Measurements from ENCODE around the gene TEX48. TPM values are rescaled to one million over a fixed set of nuclear protein-coding genes. Genes with fewer than 3 reads are reported as not detected.
A peak's percentile ranks its signal among the peaks of the same experiment; 100 is the strongest.

TEX48 gene
- total RNA-seq = not detected

- DNase-seq (ENCODE audit: low spot score in 2 of 2) = peak; percentile 76 to 87
- peaks cover 0 to 14% of the 10 kb centered on the region in 2 donors for H3K9me3 Mint-ChIP-seq
- H3K27ac Mint-ChIP-seq = peak within 1 kb of the TSS; percentile 71 to 79
- peaks cover 18 to 23% of the 10 kb centered on the region in 2 donors for H3K36me3 Mint-ChIP-seq
- ATAC-seq = peak; percentile 85 to 90
Measured at GRCh38 chr9:114681594-114682332, at the start of gene TEX48. TEX48 (minus strand) TSS chr9:114682192; CDS start chr9:114671723, 10,469 bp downstream.

- Mint-ChIP-seq H3K36me3 (peaks cover 5 to 9% of the 10 kb centered on the region in 2 donors), H3K27ac (peak overlapping the region in 1 of 2 donors; percentile 73), H3K9me3 (peaks cover 6 to 8% of the 10 kb centered on the region in 2 donors)
- DNase-seq (ENCODE audit: low spot score in 2 of 2) (no peak), ATAC-seq (no peak)
Measured at GRCh38 chr9:114731701-114732100, 49.7 kb upstream of the TEX48 start.

- no peaks in the 10 kb centered on the region for H3K36me3 Mint-ChIP-seq
- no peak for ATAC-seq
- peaks cover 6 to 8% of the 10 kb centered on the region in 2 donors for H3K9me3 Mint-ChIP-seq
- DNase-seq (ENCODE audit: low spot score in 2 of 2) = no peak
- H3K27ac Mint-ChIP-seq = no peak overlapping the region
Measured at GRCh38 chr9:114729706-114730105, 47.7 kb upstream of the TEX48 start.

GRCh38 chr9:114725930-114726329, 43.9 kb upstream of the TEX48 start:
- H3K36me3 Mint-ChIP-seq = peaks cover 9 to 21% of the 10 kb centered on the region in 2 donors
- H3K9me3 Mint-ChIP-seq = peaks cover 5 to 18% of the 10 kb centered on the region in 2 donors
- DNase-seq (ENCODE audit: low spot score in 2 of 2) (no peak), ATAC-seq (no peak)
- no peak overlapping the region for H3K27ac Mint-ChIP-seq

- peaks cover 8 to 20% of the 10 kb centered on the region in 2 donors for H3K9me3 Mint-ChIP-seq
- H3K36me3 Mint-ChIP-seq = peaks cover 12 to 23% of the 10 kb centered on the region in 2 donors
- no peak overlapping the region for H3K27ac Mint-ChIP-seq
- DNase-seq (ENCODE audit: low spot score in 2 of 2) = no peak
- no peak for ATAC-seq
Measured at GRCh38 chr9:114724744-114725143, 42.8 kb upstream of the TEX48 start.

GRCh38 chr9:114723931-114724330, 41.9 kb upstream of the TEX48 start:
- Mint-ChIP-seq H3K9me3 (peaks cover 13 to 23% of the 10 kb centered on the region in 2 donors), H3K36me3 (peaks cover 18 to 23% of the 10 kb centered on the region in 2 donors), H3K27ac (no peak overlapping the region)
- ATAC-seq = no peak
- no peak for DNase-seq (ENCODE audit: low spot score in 2 of 2)

- H3K36me3 Mint-ChIP-seq = peaks cover 27 to 30% of the 10 kb centered on the region in 2 donors
- no peak overlapping the region for H3K27ac Mint-ChIP-seq
- H3K9me3 Mint-ChIP-seq = peaks cover 13 to 24% of the 10 kb centered on the region in 2 donors
- ATAC-seq = no peak
- DNase-seq (ENCODE audit: low spot score in 2 of 2) = no peak
Measured at GRCh38 chr9:114722937-114723620, 41.1 kb upstream of the TEX48 start.

- Mint-ChIP-seq H3K27ac (no peak overlapping the region), H3K36me3 (peaks cover 35 to 39% of the 10 kb centered on the region in 2 donors), H3K9me3 (peaks cover 16 to 30% of the 10 kb centered on the region in 2 donors)
- no peak for DNase-seq (ENCODE audit: low spot score in 2 of 2)
- no peak for ATAC-seq
Measured at GRCh38 chr9:114722081-114722621, 40.2 kb upstream of the TEX48 start.

- H3K9me3 Mint-ChIP-seq = peaks cover 21 to 35% of the 10 kb centered on the region in 2 donors
Measured at GRCh38 chr9:114721491-114722079, 39.6 kb upstream of the TEX48 start.

GRCh38 chr9:114720086-114720676, 38.2 kb upstream of the TEX48 start:
- ATAC-seq (no peak), DNase-seq (ENCODE audit: low spot score in 2 of 2) (no peak)
- Mint-ChIP-seq H3K9me3 (peaks cover 21 to 37% of the 10 kb centered on the region in 2 donors), H3K36me3 (peaks cover 43 to 57% of the 10 kb centered on the region in 2 donors), H3K27ac (peak overlapping the region; percentile 96 to 99)

More at GRCh38 chr9:114721491-114722079, 39.6 kb upstream of the TEX48 start:
- ATAC-seq = no peak
- Mint-ChIP-seq H3K36me3 (peaks cover 40 to 45% of the 10 kb centered on the region in 2 donors), H3K27ac (peak overlapping the region in 1 of 2 donors; percentile 72)
- DNase-seq (ENCODE audit: low spot score in 2 of 2) = no peak

GRCh38 chr9:114719290-114719689, 37.3 kb upstream of the TEX48 start:
- peaks cover 21 to 37% of the 10 kb centered on the region in 2 donors for H3K9me3 Mint-ChIP-seq
- H3K27ac Mint-ChIP-seq = peak overlapping the region; percentile 96 to 99
- DNase-seq (ENCODE audit: low spot score in 2 of 2) (peak in 1 of 2 donors; percentile 17), ATAC-seq (no peak)
- peaks cover 43 to 56% of the 10 kb centered on the region in 2 donors for H3K36me3 Mint-ChIP-seq

- DNase-seq (ENCODE audit: low spot score in 2 of 2) = peak; percentile 89 to 96
- peaks cover 43 to 51% of the 10 kb centered on the region in 2 donors for H3K36me3 Mint-ChIP-seq
- peaks cover 21 to 36% of the 10 kb centered on the region in 2 donors for H3K9me3 Mint-ChIP-seq
- H3K27ac Mint-ChIP-seq = peak overlapping the region; percentile 96 to 99
- ATAC-seq = peak; percentile 95 to 97
Measured at GRCh38 chr9:114718801-114719221, 36.8 kb upstream of the TEX48 start.

GRCh38 chr9:114717908-114718486, 36.0 kb upstream of the TEX48 start:
- no peak for DNase-seq (ENCODE audit: low spot score in 2 of 2)
- H3K27ac Mint-ChIP-seq = peak overlapping the region; percentile 96 to 99
- ATAC-seq = no peak
- H3K9me3 Mint-ChIP-seq = peaks cover 21 to 33% of the 10 kb centered on the region in 2 donors
- H3K36me3 Mint-ChIP-seq = peaks cover 43 to 47% of the 10 kb centered on the region in 2 donors

GRCh38 chr9:114709636-114710035, 27.6 kb upstream of the TEX48 start:
- H3K27ac Mint-ChIP-seq = peak overlapping the region; percentile 69 to 82
- ATAC-seq = peak; percentile 79 to 80

GRCh38 chr9:114706711-114707110, 24.7 kb upstream of the TEX48 start:
- Mint-ChIP-seq H3K9me3 (peaks cover 0 to 8% of the 10 kb centered on the region in 2 donors), H3K27ac (peak overlapping the region; percentile 76 to 93), H3K36me3 (peaks cover 0 to 35% of the 10 kb centered on the region in 2 donors)
- ATAC-seq (peak; percentile 68 to 76), DNase-seq (ENCODE audit: low spot score in 2 of 2) (no peak)

More at GRCh38 chr9:114709636-114710035, 27.6 kb upstream of the TEX48 start:
- Mint-ChIP-seq H3K9me3 (peaks cover 0 to 9% of the 10 kb centered on the region in 2 donors), H3K36me3 (peaks cover 0 to 21% of the 10 kb centered on the region in 2 donors)
- no peak for DNase-seq (ENCODE audit: low spot score in 2 of 2)

GRCh38 chr9:114701988-114702387, 20.0 kb upstream of the TEX48 start:
- no peak for DNase-seq (ENCODE audit: low spot score in 2 of 2)
- H3K9me3 Mint-ChIP-seq = no peaks in the 10 kb centered on the region
- peaks cover 26 to 49% of the 10 kb centered on the region in 2 donors for H3K36me3 Mint-ChIP-seq
- peak overlapping the region; percentile 48 to 82 for H3K27ac Mint-ChIP-seq
- ATAC-seq = no peak
